T-helper 17 cell (primary cell): Measurements from ENCODE around the gene MFF. TPM values are rescaled to one million over a fixed set of nuclear protein-coding genes. Genes with fewer than 3 reads are reported as not detected.

Experiments
- ATAC-seq: fragments of 150-1000 bp; cut with Tn5 transposase; 2 replicates; pipeline ENCODE4 v1.10.0; 2021; ENCODE audit warnings: mild to moderate bottlenecking, moderate library complexity
- DNase-seq, 3 donors: peaks; one replicate each; pipeline versions ENCODE4 v3.0.0 to v3.0.0-alpha.2; 2020 to 2021
- H3K9me3 ChIP-seq: one replicate; pipeline ENCODE4 v1.7.0; 2013; ENCODE audit warnings: low read length, mild to moderate bottlenecking; ENCODE audit not compliant: control insufficient read depth, poor library complexity, severe bottlenecking
- H3K27ac Mint-ChIP-seq: one replicate; pipeline ENCODE4 v1.8.0; 2022; ENCODE audit warnings: mild to moderate bottlenecking, moderate library complexity, mixed read lengths
- H3K27me3 Mint-ChIP-seq: one replicate; pipeline ENCODE4 v1.8.0; 2022; ENCODE audit warnings: mixed read lengths
- H3K36me3 Mint-ChIP-seq: one replicate; pipeline ENCODE4 v1.8.0; 2022; ENCODE audit warnings: low read depth, mixed read lengths
- H3K4me1 Mint-ChIP-seq: one replicate; pipeline ENCODE4 v1.8.0; 2022; ENCODE audit warnings: mild to moderate bottlenecking, mixed read lengths
- H3K4me3 Mint-ChIP-seq: one replicate; pipeline ENCODE4 v1.8.0; 2022; ENCODE audit warnings: mild to moderate bottlenecking, moderate library complexity, mixed read lengths
- total RNA-seq, 4 donors: library from RNA in 2 of 4; stranded (reverse) in 2 of 4; gene quantifications; one replicate each; pipeline ENCODE4 v1.2.3 and lab custom pipeline; 2022 to 2026

MFF gene
- total RNA-seq, 2 donors from 2014 or later = 47.7 to 49.3 TPM

DNA sequence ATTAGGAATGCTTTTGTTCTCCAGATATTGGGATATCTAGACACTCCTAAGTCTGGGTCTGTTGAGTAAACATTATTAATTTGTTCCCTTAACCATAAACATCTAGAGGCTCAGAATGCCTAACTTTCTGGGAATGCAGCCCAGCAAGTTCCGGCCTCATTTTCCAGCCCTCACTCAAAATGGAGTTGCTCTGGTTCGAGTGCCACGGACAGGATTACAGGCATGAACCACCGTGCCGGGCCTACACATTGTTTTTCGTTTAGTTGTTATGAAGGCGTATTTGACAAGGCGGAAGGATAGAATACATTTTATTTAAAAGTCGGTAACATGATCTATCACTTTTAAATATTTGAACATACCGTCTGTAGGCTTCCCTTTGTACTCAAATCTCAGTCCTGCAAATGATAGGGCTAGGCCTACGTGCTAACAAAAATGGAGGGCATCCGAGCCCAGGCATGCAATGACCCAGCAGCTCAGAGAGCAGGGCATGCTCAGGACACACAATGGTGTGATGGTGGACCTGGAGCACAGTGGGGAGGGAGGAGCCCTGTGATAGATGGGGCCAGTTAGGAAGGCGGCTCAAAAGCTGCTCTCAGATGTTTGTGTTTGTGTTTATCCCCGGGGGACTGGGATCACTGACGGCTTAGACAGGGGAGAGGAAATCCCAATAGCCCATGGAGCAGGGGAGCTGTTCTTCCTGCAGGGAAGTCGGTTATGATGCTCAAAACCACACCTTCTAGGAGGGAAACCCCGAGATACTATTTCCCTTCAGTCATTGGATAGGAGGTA is 65.6 kb downstream of the MFF start:
- Mint-ChIP-seq H3K4me3 (no peak overlapping the region), H3K4me1 (no peaks in the 10 kb centered on the region)
- ATAC-seq = no peak

GRCh38 chr2:227394401-227394800 is 69.3 kb downstream of the MFF start:
- DNase-seq = no peak
- H3K4me1 Mint-ChIP-seq = peaks cover 10% of the 10 kb centered on the region
- ATAC-seq = no peak
- no peak overlapping the region for H3K4me3 Mint-ChIP-seq
- H3K36me3 Mint-ChIP-seq = no peaks in the 10 kb centered on the region
- H3K27ac Mint-ChIP-seq = no peak overlapping the region
- no peaks in the 10 kb centered on the region for H3K9me3 ChIP-seq
- H3K27me3 Mint-ChIP-seq = peaks cover 13% of the 10 kb centered on the region

More for the DNA sequence above, 65.6 kb downstream of the MFF start:
- Mint-ChIP-seq H3K27ac (no peak overlapping the region), H3K36me3 (no peaks in the 10 kb centered on the region), H3K27me3 (peaks cover 17% of the 10 kb centered on the region)
- H3K9me3 ChIP-seq = no peaks in the 10 kb centered on the region
- no peak for DNase-seq

- peaks cover 11% of the 10 kb centered on the region for H3K27me3 Mint-ChIP-seq
- no peak for ATAC-seq
These were observed 70.5 kb downstream of the MFF start for GRCh38 chr2:227395556-227395955.

GRCh38 chr2:227397562-227397961 is 72.5 kb downstream of the MFF start:
- no peak for ATAC-seq
- Mint-ChIP-seq H3K4me1 (peaks cover 10% of the 10 kb centered on the region), H3K4me3 (no peak overlapping the region), H3K36me3 (no peaks in the 10 kb centered on the region), H3K27me3 (peaks cover 12% of the 10 kb centered on the region), H3K27ac (peak overlapping the region; percentile 12)
- DNase-seq = no peak
- no peaks in the 10 kb centered on the region for H3K9me3 ChIP-seq

More at GRCh38 chr2:227395556-227395955, 70.5 kb downstream of the MFF start:
- Mint-ChIP-seq H3K27ac (no peak overlapping the region), H3K4me3 (no peak overlapping the region), H3K36me3 (no peaks in the 10 kb centered on the region), H3K4me1 (peaks cover 10% of the 10 kb centered on the region)
- DNase-seq = no peak
- H3K9me3 ChIP-seq = no peaks in the 10 kb centered on the region

- H3K27me3 Mint-ChIP-seq = peaks cover 12% of the 10 kb centered on the region
- DNase-seq = no peak
- H3K4me1 Mint-ChIP-seq = peaks cover 10% of the 10 kb centered on the region
- no peak for ATAC-seq
- no peak overlapping the region for H3K27ac Mint-ChIP-seq
- H3K36me3 Mint-ChIP-seq = no peaks in the 10 kb centered on the region
- no peaks in the 10 kb centered on the region for H3K9me3 ChIP-seq
- H3K4me3 Mint-ChIP-seq = no peak overlapping the region
These were observed 73.9 kb downstream of the MFF start for GRCh38 chr2:227398684-227399670.

- no peak overlapping the region for H3K4me3 Mint-ChIP-seq
These were observed 76.5 kb downstream of the MFF start for GRCh38 chr2:227401550-227401949.

GRCh38 chr2:227402321-227402720 is 77.3 kb downstream of the MFF start:
- Mint-ChIP-seq H3K27me3 (peaks cover 12% of the 10 kb centered on the region), H3K4me3 (no peak overlapping the region), H3K27ac (no peak overlapping the region), H3K36me3 (no peaks in the 10 kb centered on the region), H3K4me1 (peaks cover 17% of the 10 kb centered on the region)
- no peaks in the 10 kb centered on the region for H3K9me3 ChIP-seq
- ATAC-seq (no peak), DNase-seq (no peak)

More at GRCh38 chr2:227401550-227401949, 76.5 kb downstream of the MFF start:
- DNase-seq (no peak), ATAC-seq (no peak)
- Mint-ChIP-seq H3K27me3 (peaks cover 12% of the 10 kb centered on the region), H3K27ac (no peak overlapping the region), H3K4me1 (peaks cover 17% of the 10 kb centered on the region), H3K36me3 (no peaks in the 10 kb centered on the region)
- no peaks in the 10 kb centered on the region for H3K9me3 ChIP-seq

- no peak for DNase-seq
- Mint-ChIP-seq H3K27ac (no peak overlapping the region), H3K27me3 (peaks cover 12% of the 10 kb centered on the region), H3K4me3 (no peak overlapping the region), H3K4me1 (peaks cover 12% of the 10 kb centered on the region), H3K36me3 (no peaks in the 10 kb centered on the region)
- ATAC-seq = no peak
- no peaks in the 10 kb centered on the region for H3K9me3 ChIP-seq
These were observed 77.9 kb downstream of the MFF start for GRCh38 chr2:227402959-227403358.

GRCh38 chr2:227404585-227405271 is 79.7 kb downstream of the MFF start:
- no peaks in the 10 kb centered on the region for H3K9me3 ChIP-seq
- H3K4me3 Mint-ChIP-seq = no peak overlapping the region
- H3K4me1 Mint-ChIP-seq = peaks cover 8% of the 10 kb centered on the region
- no peak overlapping the region for H3K27ac Mint-ChIP-seq
- H3K27me3 Mint-ChIP-seq = peaks cover 12% of the 10 kb centered on the region
- DNase-seq (no peak), ATAC-seq (peak; percentile 50)
- H3K36me3 Mint-ChIP-seq = no peaks in the 10 kb centered on the region

DNA sequence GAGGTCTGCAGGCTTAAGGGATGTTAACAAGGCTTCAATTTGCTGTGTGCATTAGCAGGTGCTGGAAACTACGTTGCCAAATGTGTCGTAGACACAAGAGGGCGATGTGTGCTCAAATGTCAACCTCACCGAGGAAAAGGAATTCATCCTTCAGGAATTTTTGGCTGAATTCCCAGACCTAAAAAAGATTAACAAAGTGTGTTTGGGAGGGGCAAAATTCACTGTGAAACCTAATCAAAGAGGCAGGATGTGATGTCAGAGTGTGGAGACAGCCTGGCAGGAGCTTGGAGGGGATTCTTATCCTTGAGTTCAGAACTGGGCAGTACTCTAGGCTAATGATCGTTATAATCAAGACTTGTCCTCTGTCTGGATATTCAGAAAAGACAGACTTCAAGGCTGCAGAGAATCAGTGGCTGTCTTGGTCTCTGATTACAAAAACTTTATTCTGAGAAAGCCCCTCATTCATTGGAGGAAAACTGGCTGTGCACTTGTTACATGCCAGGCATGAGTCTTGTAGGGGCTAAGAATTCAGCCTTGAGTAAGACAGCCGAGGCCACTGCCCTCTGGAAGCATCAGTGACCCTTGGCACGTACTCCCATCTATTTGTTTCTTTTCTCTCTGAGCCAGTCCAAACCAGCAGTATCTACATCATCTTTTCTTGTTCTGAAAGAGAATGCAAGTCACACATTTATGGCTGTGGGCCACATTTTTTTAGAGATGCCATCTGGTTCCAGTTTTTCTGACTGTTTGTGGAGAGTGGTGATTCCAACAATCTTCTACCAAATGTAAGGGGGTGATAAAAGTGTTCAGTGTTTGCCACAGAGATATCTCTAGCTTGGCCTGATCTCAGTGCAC is 81.4 kb downstream of the MFF start:
- H3K27ac Mint-ChIP-seq = peak overlapping the region; percentile 63
- no peak overlapping the region for H3K4me3 Mint-ChIP-seq
- ATAC-seq (no peak), DNase-seq (no peak)
- H3K36me3 Mint-ChIP-seq = no peaks in the 10 kb centered on the region
- H3K9me3 ChIP-seq = no peaks in the 10 kb centered on the region
- peaks cover 13% of the 10 kb centered on the region for H3K4me1 Mint-ChIP-seq
- peaks cover 5% of the 10 kb centered on the region for H3K27me3 Mint-ChIP-seq
